NCI-H446 treated with DMSO at 0.1 percent for 48 hours (cell line): ENCODE measurements around the gene OTX2.

Source experiments
- DNase-seq: peaks from one replicate; lab custom pipeline; 2025; lab: John Stamatoyannopoulos, UW

The OTX2 gene

DNA sequence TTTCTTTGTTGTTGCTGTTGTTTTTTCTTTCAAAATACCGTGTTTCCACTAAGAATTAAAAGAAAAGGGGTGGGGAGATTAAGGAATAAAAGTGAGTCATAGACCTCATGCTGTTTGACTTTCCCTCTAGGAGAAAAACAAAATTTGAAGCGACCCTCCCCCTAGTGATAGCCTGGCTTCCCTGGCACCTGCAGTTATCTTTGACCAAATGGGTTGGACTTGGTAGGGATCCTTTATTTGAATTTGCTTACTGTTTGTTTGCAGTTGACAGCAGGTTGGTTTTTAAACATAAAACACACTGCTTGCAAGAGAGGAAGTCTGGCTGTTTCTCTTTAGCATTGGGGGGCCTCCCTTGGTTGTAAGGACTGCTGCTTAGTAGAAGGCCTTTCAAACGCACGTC is 14.0 kb downstream of the OTX2 start:
- DNase-seq, result no peak

DNA sequence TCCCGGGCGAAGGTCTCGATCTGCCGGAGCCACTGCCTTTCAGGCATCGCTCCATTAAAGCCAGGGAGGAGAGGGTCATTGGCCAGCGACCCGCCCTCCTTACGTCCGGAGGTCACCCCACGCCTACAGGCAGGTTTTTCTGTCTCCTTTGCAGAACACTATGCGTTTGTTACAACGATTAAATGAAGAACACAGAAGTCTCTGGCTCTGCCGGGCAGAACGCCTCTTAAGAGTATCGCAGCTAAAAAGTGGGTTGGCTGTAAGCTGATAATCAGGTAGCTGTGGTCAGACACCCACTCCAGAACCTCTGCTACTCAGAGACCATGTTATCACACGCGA is 15.0 kb downstream of the OTX2 start:
- no peak for DNase-seq

DNA sequence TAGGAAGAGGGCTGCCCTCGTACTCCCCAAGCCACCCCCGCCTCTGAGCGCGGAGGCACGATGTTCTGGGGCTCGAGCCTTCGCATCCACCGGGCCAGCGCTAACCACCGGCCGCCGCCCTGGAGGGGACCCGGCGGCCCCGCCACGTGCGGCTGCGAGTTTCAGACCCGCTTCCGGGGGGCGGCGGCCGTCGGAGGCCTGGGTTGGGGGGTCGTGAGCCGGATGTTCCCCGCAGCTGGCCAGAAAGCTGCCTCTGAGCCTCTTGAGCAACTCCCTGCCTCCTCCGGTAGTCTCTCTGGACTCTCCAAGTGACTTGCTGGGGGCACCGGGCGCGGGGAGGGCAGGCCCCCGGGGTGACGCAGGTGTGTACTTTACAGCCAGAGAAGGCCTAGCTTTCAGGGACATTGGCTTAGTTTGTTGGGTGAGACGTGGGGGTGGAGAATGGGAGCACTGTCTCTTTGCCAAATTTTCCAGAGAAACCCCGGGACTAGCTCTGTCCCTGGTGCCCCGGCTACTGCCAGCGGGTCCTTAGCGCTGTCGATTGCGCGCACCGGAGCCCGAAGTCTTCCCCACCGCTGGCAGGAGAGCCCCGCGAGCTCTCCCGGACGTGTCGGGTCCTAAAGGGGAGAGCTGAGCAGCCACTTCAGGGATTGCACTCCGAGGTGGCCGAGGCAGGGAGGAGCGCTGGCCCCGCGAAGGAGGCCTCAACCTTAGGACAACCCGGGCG is 15.6 kb downstream of the OTX2 start:
- DNase-seq, result no peak

DNA sequence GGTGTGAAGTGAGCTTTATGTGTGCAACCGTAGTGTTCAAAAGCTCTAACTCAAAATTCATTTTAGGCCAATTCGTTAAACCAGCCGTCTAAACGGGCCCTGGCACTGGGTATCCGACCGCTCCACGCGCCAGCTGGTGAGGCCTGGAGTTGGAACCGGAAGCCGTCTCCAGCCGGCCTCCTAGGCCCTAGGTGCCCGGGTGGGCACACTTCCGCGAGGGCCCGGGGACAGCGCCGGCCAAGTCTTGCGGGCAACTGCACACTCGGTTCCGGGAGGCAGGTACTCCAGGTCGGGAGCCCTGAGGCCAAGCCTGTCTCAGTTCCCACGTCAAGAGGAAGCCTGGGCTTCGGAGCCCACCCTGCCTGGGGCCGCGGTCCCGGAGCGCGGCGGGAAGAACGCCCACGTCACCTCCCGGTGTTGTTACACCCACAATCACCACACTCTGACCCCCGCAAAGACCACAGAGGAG is 16.2 kb downstream of the OTX2 start:
- DNase-seq, result no peak

DNA sequence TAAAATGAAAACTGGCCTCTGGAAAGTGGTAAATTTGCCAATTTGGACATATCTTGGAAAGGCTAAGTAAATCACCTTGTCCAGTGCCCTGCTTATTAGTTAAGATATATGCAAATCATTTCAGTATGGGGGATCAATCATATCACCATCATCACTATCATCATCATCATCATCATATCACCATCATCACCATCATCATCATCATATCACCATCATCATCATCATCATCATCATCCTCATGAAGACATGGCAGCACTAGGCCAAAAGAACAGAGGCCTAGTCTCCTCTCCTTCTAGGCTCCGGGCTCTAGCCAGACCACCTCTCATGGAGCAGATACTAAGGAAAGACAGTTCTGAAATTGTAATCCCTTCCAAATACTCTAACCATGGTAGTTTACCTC is 20.3 kb downstream of the OTX2 start:
- DNase-seq, result no peak

DNA sequence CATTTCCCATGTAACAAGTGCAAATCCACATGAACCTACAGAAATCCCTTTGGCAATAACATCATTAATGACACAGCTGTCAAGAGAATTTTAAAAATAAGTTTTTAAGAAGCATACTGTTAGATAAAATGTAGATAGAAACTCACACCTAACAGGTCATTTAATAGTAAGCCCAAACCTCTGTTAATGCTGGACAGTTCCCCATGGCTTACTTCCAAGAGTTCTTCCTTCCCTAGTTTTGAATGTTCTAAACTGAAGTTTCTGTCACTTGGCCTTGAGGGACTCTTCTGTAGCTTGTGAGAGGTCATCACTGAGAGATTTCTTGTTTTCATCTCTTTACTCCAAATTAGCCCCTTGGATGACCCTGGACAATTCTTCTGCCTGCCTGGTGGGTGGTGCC is 22.7 kb downstream of the OTX2 start:
- no peak for DNase-seq

DNA sequence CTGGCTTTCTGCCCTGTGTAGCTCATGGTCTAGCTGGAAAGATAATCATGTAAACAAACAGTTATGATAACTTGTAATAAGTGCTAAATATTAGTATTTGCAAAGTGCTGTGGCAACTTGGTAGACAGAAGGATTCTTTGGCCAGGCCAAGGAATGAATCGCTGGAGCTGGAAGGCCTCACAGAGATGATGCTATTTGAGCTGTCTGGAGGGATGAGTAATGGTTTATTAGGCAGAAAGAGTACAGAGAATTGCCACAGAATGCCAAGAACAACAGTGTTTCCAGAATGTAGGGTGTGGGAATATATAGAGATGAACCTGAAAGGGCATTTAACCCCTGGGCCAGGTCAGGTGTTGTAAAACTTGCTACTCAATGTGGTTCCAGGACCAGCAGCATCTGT is 27.6 kb downstream of the OTX2 start:
- DNase-seq, result no peak

DNA sequence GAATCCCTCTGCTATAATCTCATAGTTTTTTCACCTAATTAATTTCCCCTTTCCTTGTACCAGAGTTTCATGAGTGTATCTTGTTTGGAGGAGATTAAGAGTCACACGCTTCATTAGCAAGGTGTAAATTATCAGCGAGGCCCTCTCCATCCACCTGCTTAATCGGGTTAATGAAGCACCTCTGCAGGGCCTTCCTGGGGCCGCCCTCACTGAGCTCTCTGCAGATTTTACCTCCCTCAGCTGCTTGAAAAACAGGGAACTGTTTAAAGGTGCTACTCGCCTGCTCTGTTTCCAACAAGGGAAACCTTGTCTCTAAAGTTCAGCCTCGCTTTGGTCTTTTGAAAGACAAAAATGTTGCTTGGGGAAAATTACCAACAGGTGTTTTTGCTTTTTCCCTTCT is 35.8 kb downstream of the OTX2 start:
- DNase-seq, result no peak

DNA sequence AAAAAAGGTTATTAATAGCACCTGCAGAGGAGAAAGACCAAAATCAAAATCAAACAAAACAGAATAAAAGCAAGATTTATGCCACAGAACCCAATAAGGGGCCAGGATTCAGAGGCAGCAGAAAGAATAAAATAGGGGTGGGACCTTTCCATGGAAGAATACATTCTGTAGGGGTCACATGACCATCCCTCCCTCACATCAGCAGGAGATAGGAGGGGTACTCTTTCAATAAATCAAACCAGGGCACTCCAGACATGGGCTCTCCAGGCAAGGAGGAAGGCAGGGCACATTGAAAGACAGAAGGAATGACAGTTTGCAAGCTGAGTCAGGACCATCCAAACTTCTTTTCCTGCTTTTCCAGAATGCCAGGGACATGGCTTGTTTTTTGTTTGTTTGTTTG is 39.8 kb downstream of the OTX2 start:
- DNase-seq, result no peak

DNA sequence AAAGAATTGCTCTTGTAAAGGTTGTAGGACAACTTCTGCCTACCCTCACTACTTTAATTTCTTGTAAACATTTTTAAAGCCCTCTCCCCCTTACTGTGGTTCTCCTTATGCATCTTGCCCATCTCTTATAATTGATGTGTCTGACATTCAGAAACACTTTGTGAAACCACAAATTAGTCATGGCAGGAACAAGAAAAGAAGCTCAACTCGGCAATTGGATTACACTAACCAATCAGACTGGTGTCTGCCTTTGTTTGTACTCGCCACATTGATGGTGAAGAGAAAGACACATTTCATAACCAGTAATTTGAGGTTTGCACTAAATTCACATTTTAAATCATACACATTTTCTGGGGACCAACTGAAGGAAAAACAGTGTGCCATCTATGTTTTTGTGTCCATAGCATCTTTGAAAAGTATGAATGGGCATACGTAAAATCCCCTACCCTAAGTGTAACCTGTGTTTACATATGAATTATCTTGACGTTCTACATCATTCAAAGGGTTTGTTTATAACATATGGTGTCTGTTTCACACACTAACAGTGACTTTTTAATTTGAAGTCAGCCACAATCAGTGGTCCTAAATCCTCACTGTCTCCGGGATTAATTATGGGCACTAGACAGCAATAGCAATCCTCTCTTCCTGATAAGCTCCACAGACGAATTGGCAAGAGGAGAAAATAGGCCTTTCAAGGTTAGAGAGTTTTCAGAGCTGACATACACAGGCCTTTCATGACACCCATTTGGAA is 49.9 kb downstream of the OTX2 start:
- DNase-seq, result no peak

DNA sequence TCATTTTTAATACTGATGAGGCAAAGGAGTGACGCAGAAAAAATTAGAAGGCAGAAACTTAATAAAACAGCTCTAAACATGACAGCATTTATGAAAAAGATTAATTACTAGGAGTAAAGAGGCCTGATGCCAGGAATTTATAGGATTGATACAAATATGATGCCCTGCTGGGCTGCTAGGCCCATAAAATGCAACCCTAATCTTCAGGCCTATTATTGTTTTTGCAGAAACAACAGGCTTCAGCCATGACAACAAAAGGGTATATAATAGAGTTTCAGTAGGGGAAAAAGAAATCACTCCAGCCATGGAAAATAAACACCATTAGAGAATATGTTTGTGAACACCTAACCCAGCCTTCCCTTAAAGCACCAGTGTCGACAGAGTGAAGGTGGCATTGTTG is 50.6 kb downstream of the OTX2 start:
- no peak for DNase-seq

DNA sequence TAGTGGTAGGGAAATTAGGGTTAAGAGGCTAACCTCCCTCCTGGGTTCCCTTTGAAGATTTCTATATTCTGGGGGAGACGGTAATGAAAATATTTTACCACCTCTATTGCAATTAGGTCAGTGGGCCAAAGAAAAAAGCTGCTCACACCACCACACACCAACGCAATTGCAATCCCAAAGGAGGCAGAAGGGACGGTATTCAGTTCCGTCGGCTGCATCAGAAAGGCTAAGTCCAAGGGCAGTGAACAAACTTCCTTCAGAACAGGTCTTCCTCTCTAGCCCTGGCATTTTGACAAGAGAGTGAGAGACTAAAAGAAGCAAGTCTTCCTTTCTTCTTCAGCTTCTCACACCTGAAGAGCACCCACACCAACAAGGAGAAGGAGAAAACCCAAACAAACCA is 51.2 kb downstream of the OTX2 start:
- no peak for DNase-seq

DNA sequence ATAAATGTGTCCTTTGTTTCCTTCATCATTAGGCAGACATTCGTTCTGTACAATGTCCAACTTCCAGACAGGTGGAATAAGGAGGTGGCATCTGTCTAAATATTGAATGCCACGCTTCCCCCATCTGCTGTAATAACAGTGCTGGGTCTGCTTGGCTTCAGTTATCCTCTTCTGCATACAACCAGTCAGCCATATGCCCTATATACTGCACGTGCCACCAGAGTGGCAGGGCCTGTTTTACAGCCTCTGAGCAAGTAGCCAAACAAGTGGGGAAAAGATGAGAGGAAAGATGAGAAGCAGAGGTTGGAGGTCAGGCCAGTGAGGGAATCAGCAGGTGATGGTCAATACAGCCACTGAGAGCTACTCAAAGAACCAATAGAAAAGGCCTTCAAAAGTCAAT is 55.4 kb downstream of the OTX2 start:
- no peak for DNase-seq

DNA sequence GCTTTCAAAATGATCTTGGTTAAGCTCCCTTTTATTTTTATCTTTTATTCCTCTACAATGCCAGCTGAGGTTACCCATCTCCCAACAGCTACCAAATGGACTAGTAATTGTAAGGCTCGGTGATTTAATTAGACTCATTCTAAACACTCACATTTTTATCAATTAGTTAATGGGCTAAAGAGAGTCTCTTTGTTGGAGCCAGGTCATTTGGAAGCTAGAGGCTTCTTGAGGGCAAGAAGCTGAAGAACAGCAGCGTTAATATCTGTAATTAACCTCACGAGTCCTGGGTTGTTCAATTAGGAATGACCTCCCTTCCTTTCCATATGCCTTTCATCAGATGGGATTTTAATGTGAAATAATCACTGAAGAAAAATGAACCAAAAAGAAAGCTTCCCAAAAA is 56.9 kb downstream of the OTX2 start:
- no peak for DNase-seq

DNA sequence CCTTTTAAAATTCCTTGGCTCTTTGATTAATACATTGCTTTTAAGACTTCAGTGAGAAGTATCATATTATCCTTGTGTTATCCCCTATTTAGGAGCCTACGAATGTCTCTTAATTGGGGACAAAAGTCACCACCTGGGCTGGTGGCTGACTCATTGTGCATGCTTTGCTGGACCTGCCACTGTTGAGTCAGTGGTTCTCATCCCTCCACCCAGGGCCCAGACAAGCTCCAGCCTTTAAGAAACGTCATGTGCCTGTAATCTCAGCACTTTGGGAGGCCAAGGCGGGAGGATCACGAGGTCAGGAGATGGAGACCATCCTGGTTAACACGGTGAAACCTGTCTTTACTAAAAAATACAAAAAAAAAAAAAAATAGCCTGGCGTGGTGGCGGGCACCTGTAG is 57.9 kb downstream of the OTX2 start:
- no peak for DNase-seq

DNA sequence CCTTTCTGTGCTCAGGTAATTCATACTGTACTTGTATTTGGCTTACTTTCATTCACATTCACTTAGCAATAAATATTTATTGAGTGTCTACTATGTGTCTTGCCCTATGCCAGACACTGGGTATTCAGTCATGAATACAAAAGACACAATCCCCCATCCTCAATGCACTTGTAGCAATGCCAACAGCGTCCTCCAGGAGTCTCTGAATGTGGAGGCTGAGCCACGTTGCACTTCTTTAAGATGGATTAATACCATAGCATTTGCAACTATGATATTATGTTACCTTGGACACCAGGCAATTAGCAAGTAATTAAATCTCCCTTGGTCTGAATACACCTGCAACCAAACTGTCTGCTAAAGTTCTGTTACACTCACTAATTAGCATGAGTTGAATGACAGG is 58.8 kb downstream of the OTX2 start:
- no peak for DNase-seq
